ENCODE results near the gene BSCL2.
"Not testable (repeated sequence)": the region's sequence is repeated elsewhere in the genome, so short reads cannot be mapped to it uniquely, and the experiment has no call there.

Gene BSCL2

DNA sequence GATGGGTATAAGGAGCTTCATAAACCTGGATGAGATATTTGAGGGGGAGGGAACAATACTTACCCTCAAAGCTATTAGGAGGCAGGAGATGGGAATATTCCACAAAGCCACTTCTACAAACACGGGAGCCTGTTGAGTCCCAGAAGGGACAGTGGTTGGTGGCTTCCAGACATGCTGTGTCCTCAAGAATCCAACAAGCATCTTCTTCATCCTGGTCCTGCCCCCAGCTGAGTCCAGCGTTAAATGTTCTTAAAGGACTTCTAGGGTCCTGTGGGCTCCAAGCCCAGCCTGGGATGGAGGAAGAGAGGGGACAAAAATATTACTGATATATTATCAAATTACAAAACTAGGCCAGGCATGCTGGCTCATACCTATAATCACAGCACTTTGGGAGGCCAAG lies 39.8 kb downstream of the BSCL2 start:
- H3K27ac ChIP-seq = peak overlapping the region in 4 of 21 experiments; percentile 0 to 84 (median 10)
- no peak overlapping the region for H3K4me3 ChIP-seq

- peak overlapping the region; percentile 40 to 98 (median 90) for H3K27ac ChIP-seq
- peak overlapping the region; percentile 56 to 90 (median 86) for H3K4me3 ChIP-seq
Measured at GRCh38 chr11:62666259-62666926, 40.8 kb downstream of the BSCL2 start.

GRCh38 chr11:62665599-62666258 lies 41.5 kb downstream of the BSCL2 start:
- peak overlapping the region; percentile 40 to 98 (median 90) for H3K27ac ChIP-seq
- H3K4me3 ChIP-seq = peak overlapping the region; percentile 56 to 90 (median 86)

DNA sequence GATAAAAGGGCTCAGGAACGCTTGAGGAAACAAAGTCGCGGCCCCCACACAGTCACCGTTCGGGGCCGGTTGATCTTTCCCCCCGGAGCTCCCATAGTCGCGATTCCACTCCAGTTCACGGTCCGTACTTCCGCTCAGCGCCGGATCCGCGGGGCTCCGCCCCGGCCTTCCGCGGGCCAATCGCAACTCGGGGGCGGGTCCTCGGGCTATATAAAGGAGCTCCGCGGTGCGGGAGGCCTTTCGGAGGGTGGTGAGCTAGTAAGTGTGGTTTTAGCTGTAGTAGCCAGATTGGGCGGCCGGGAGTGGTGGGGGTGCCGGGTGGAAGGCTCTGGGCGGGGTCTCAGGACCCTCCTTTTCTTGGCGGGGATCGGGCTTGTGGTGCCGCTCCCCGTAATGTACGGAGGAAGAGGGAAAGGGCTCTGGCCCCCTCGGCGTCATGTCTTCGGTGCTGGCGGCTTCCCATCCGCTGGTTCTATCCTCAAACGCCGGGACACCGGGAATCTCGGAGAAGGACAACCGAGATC lies 42.1 kb downstream of the BSCL2 start, which contains the start of the genes C11orf98 and CSKMT:
C11orf98 (minus strand) TSS at position 136 of the 524 bp plus-strand sequence; CDS start at position 95, 41 bp downstream.
CSKMT (plus strand) TSS at position 238 of the 524 bp plus-strand sequence. CDS start 568 bp downstream, outside the sequence.
- peak within 1 kb of the TSS; percentile 56 to 90 (median 86) for H3K4me3 ChIP-seq
- peak within 1 kb of the TSS; percentile 54 to 98 (median 90) for H3K27ac ChIP-seq

DNA sequence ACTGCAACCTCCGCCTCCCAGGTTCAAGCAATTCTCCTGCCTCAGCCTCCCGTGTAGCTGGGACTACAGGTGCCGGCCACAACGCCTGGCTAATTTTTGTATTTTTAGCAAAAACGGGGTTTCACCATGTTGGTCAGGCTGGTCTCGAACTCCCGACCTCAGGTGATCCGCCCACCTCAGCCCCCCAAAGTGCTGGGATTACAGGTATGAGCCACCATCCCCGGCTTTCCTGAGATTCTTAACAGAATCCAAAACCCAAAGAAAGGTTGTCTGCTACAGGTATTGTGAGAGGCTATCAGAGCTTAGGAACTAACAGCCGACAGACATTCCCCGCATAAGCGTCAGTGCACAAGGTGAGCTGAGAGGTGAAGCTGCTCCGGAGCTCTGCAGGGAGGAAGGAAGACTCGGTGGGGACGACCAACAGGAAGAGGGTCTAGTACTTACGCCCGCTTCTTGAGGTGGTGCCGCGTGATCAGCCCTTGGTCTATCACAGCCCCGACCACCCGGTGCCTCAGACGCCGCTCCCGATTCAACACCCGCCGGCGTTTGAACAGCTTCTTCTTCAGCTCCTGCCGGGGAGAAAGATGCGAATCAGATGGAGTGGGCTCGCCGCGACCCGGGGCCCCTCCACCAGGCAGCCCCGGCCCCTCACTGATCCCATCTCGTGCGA lies 42.7 kb downstream of the BSCL2 start:
- peak overlapping the region; percentile 54 to 98 (median 90) for H3K27ac ChIP-seq
- H3K4me3 ChIP-seq = peak overlapping the region; percentile 56 to 90 (median 86)

- Histone ChIP-seq H3K27ac (no peak overlapping the region), H3K4me3 (no peak overlapping the region)
Measured at GRCh38 chr11:62656796-62657429, 50.3 kb downstream of the BSCL2 start.

DNA sequence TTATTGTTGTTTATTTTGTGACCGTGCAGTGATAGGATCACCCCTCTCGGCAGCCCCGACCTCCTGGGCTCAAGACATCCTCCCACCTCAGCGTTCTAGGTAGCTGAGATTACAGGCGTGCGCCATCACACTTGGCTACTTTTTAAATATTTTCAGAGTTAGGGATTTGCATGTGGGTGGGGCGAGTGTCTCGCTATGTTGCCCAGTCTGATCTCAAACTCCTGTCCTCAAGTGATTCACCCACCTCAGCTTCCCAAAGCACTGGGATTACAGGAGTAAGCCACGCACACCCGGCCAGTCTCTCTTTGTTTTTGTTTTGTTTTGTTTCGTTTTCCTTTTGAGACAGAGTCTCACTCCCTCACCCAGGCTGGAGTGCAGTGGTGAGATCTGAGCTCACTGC lies 52.9 kb downstream of the BSCL2 start:
- Histone ChIP-seq H3K27ac (no peak overlapping the region), H3K4me3 (no peak overlapping the region)

DNA sequence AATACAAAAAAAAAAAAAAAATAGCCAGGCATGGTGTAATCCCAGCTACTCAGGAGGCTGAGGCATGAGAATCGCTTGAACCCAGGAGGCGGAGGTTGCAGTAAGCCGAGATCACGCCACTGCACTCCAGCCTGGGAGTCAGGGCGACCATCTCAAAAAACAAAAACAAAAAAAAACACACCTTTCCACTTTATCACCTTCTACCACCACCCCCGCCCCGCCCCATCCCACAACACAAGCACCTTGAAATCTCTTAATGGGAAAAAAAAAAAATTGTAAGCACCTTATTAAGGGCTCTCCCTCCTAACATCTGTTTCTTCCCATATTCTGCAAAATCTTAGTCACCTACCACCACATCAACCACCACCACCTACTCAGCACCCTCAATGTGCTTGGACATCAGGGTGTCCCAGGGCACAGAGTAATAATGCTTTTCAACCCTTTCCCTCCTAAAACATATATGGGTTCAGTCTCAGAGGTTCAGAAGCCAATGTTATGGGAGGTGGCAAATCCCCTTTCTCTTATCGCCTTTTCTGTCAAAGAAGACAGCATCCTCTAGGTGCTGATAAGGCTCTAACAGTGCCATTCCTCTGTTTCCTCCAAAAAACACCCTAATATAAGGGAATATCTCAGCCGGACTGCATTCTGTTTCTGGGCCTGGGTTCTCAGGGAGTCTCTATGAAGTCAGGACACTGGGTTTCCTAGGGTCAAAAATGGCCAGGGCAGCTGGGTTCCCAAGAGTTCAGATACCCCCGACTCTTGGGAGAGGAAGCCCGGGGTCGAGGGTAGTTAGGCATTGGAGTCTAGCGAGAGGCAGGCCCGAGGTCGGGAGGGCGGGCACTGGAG lies 54.8 kb downstream of the BSCL2 start:
- peak overlapping the region; percentile 72 to 98 (median 93) for H3K27ac ChIP-seq
- peak overlapping the region; percentile 78 to 95 (median 84) for H3K4me3 ChIP-seq

DNA sequence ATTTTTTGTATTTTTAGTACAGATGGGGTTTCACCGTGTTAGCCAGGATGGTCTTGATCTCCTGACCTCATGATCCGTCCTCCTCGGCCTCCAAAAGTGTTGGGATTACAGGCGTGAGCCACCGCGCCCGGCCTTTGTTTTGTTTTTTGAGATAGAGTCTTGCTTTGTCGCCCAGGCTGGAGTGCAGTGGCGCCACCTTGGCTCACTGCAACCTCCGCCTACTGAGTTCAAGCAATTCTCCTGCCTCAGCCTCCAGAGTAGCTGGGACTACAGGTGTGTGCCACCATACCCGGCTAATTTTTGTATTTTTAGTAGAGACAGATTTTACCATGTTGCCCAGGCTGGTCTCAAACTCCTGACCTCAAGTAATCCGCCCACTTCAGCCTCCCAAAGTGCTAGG lies 56.9 kb downstream of the BSCL2 start:
- not testable (repeated sequence) for H3K27ac ChIP-seq, H3K4me3 ChIP-seq

GRCh38 chr11:62649486-62649885 lies 57.7 kb downstream of the BSCL2 start:
- H3K4me3 ChIP-seq = no peak overlapping the region

DNA sequence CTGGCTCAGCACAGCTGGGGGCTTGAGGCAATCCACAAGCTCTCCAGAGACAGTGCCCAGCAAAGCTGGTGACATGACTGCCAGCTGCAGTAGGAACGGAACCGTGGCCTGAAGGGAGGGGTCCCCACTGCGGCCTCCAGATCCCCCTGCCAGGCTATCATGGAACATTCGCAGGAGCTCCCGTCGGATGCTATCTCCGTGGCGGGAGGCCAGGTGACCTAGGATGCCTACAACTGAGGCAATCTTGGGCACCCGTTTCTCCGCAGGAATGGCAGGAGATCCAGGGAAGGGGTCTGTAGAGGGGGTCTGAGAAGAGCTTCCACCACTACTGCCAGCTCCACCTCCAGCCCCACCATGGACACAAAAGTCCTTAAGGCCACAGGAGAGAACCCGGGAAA lies 58.3 kb downstream of the BSCL2 start:
- no peak overlapping the region for H3K4me3 ChIP-seq
- no peak overlapping the region for H3K27ac ChIP-seq

More at GRCh38 chr11:62649486-62649885, 57.7 kb downstream of the BSCL2 start:
- no peak overlapping the region for H3K27ac ChIP-seq

- no peak overlapping the region for H3K4me3 ChIP-seq
Measured at GRCh38 chr11:62648185-62648966, 58.8 kb downstream of the BSCL2 start.

DNA sequence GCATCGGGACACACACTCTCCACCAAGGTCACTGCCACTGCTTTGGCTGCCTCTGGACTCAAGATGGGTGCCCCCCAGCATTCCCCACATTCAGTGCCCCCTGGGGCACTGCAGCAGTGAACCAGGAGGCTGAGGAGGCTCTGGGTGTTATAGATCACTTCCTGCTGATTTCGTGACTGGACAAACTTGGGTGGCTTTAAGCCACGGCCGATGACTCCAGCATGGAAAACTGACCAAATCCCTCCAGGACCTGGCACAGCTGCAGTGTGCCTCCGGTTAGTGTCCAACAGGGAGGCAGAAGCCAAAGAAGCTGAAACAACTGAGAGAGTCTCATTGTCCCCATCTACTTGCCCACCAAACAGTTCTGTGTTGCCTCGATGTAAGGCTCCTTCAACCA lies 59.6 kb downstream of the BSCL2 start:
- Histone ChIP-seq H3K27ac (peak overlapping the region in 2 of 21 experiments; percentile 40 to 96), H3K4me3 (no peak overlapping the region)

More at GRCh38 chr11:62648185-62648966, 58.8 kb downstream of the BSCL2 start:
- H3K27ac ChIP-seq = no peak overlapping the region

- Histone ChIP-seq H3K27ac (peak overlapping the region in 11 of 21 experiments; percentile 1 to 97 (median 51)), H3K4me3 (peak overlapping the region in 4 of 7 experiments; percentile 86 to 97 (median 93))
Measured at GRCh38 chr11:62646825-62647608, 60.2 kb downstream of the BSCL2 start.

GRCh38 chr11:62645946-62646824 lies 61.0 kb downstream of the BSCL2 start, which contains the start of gene GANAB:
GANAB (minus strand) TSS chr11:62646613; CDS start chr11:62646599, 14 bp downstream.
- Histone ChIP-seq H3K27ac (peak within 1 kb of the TSS; percentile 82 to 98 (median 96)), H3K4me3 (peak within 1 kb of the TSS; percentile 86 to 99 (median 97))

- Histone ChIP-seq H3K27ac (peak overlapping the region in 20 of 21 experiments; percentile 82 to 98 (median 96)), H3K4me3 (peak overlapping the region; percentile 86 to 99 (median 97))
Measured at GRCh38 chr11:62645671-62645945, 61.6 kb downstream of the BSCL2 start.

Measured in skin epidermis (tissue), 12 donors.